Esophagus squamous epithelium (tissue), 5 donors: Measurements from ENCODE around the gene C1QTNF8. TPM values are rescaled to one million over a fixed set of nuclear protein-coding genes. Genes with fewer than 3 reads are reported as not detected.

Experiments
- DNase-seq: peaks from one replicate; lab custom pipeline; 2025; lab: John Stamatoyannopoulos, UW
- H3K27ac ChIP-seq, 4 donors: fragments of 200-600 bp; sonication (generic); one replicate each; pipeline ENCODE4 v1.5.1; 2016 to 2019; ENCODE audit warnings: mild to moderate bottlenecking in 1 of 4
- H3K27me3 ChIP-seq, 4 donors: fragments of 200-600 bp; sonication (generic); 1 replicate in 3 of 4; 2 replicates in 1 of 4; pipeline versions ENCODE4 v1.5.1 to v1.6.0; 2017 to 2021; ENCODE audit warnings: antibody characterized with exemption in 1 of 4
- H3K36me3 ChIP-seq, 3 donors: fragments of 200-600 bp; sonication (generic); one replicate each; pipeline ENCODE4 v1.5.1; 2016 to 2019
- H3K4me1 ChIP-seq, 3 donors: fragments of 200-600 bp; sonication (generic); one replicate each; pipeline ENCODE4 v1.5.1; 2017 to 2019
- H3K4me3 ChIP-seq, 4 donors: fragments of 200-600 bp; sonication (generic); 1 replicate in 3 of 4; 2 replicates in 1 of 4; pipeline ENCODE4 v1.5.1; 2016 to 2019; ENCODE audit warnings: mild to moderate bottlenecking in 2 of 4, moderate library complexity in 1 of 4
- H3K9me3 ChIP-seq, 3 donors: fragments of 200-600 bp; sonication (generic); one replicate each; pipeline ENCODE4 v1.5.1; 2016 to 2019
- POLR2A ChIP-seq, 4 donors: fragments of 450-650 bp; IDR thresholded peaks; one replicate each; pipeline ENCODE4 v1.6.1; 2017; ENCODE audit warnings: antibody characterized with exemption in 4 of 4, mild to moderate bottlenecking in 4 of 4, moderate library complexity in 3 of 4
- WGBS, 2 donors: methylation state at CpG; one replicate each; pipeline ENCODE4 v1.1.5; 2018; 5-methylcytosine and 5-hydroxymethylcytosine counted together
- intact Hi-C: fragments of 100-400 bp; cut with DNase I; formaldehyde crosslinking; loops from one replicate; pipeline ENCODE4 v1.15.0; 2022
- total RNA-seq, 4 donors: library from RNA; depleted of rRNA; stranded (reverse); fragments of >200 nt; gene quantifications; one replicate each; pipeline ENCODE4 v1.1.0, GENCODE V29; 2016
- TF ChIP-seq, protein P1 (sequence below), 6 experiments: fragments of 450-650 bp in 4 of 6; fragments of 200-600 bp in 2 of 6; sonication (generic) in 2 of 6; IDR thresholded peaks; one replicate each; pipeline ENCODE4 v1.5.1; 2016 to 2019; ENCODE audit warnings: antibody characterized with exemption in 6 of 6, mild to moderate bottlenecking in 4 of 6, moderate library complexity in 4 of 6
- donor health status: DM: yes; HTN: yes; CAD: no.

C1QTNF8 gene
- total RNA-seq, 4 donors from 2014 or later, result not detected

DNA sequence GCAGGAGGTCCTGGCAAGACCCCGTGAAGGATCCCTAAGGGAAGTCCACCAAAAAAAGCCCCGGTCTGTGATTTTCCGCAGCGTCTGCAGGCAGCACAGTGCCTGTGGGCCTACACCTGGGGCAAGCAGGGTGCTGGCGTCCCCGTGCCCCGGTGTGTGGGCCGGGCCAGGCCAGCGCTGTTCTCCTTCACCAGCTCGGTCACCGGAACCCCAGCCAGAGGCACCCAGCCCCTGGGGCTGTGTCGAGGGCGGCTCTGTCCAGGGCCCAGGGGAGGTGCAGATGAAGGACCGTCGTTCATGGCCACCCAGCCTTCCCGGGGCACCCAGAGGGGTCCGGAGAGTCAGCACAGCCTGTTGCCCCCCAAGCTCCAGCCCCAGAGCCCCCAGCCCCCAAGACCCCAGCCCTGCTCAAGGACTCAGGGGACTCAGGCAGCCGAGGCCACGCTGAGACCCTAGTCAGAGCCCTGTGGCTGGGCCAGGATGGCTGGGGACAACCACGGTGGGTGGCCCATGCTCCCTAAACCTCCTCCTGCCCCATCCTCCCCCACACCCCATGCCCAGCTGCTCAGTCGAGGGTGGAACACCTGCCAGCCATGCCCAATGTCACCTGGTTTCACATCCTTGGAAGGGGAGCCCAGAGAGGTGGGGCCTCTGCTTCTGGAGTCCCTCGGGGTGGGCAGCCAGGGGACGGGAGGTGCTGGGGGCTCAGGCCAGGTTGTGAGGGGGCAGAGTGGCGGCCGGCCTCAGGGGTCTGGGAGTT lies 5.7 kb upstream of the C1QTNF8 start:
- Histone ChIP-seq H3K4me1 (peaks cover 0 to 11% (median 4%) of the 10 kb centered on the region in 3 donors), H3K36me3 (no peaks in the 10 kb centered on the region), H3K27ac (no peak overlapping the region), H3K9me3 (no peaks in the 10 kb centered on the region), H3K27me3 (peaks cover 5 to 100% (median 11%) of the 10 kb centered on the region in 4 donors), H3K4me3 (no peak overlapping the region)
- intact Hi-C loops, result no loop called here
- no peak for DNase-seq
- WGBS, 2 donors, result 20% methylated on average over 1 of the region's 25 CpGs; no CpG with 5 or more reads in 1 of the 2 donors
- TF ChIP-seq, protein P1, sequence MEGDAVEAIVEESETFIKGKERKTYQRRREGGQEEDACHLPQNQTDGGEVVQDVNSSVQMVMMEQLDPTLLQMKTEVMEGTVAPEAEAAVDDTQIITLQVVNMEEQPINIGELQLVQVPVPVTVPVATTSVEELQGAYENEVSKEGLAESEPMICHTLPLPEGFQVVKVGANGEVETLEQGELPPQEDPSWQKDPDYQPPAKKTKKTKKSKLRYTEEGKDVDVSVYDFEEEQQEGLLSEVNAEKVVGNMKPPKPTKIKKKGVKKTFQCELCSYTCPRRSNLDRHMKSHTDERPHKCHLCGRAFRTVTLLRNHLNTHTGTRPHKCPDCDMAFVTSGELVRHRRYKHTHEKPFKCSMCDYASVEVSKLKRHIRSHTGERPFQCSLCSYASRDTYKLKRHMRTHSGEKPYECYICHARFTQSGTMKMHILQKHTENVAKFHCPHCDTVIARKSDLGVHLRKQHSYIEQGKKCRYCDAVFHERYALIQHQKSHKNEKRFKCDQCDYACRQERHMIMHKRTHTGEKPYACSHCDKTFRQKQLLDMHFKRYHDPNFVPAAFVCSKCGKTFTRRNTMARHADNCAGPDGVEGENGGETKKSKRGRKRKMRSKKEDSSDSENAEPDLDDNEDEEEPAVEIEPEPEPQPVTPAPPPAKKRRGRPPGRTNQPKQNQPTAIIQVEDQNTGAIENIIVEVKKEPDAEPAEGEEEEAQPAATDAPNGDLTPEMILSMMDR (IDR thresholded peaks at IDR 0.05), result no peak
- TF ChIP-seq POLR2A (IDR thresholded peaks at IDR 0.05), result no peak

- intact Hi-C loops, result no loop called here
- no peak for DNase-seq
- H3K27me3 ChIP-seq, result peaks cover 5 to 100% (median 11%) of the 10 kb centered on the region in 4 donors
- no peaks in the 10 kb centered on the region for H3K36me3 ChIP-seq
- H3K9me3 ChIP-seq, result no peaks in the 10 kb centered on the region
- peaks cover 0 to 9% (median 4%) of the 10 kb centered on the region in 3 donors for H3K4me1 ChIP-seq
- WGBS, 2 donors, result 33% methylated on average over 3 of the region's 25 CpGs; no CpG with 5 or more reads in 1 of the 2 donors
- H3K27ac ChIP-seq, result no peak overlapping the region
- H3K4me3 ChIP-seq, result no peak overlapping the region
- TF ChIP-seq, protein P1 (IDR thresholded peaks at IDR 0.05), result no peak
These were observed 5.1 kb upstream of the C1QTNF8 start for GRCh38 chr16:1101133-1101532.

DNA sequence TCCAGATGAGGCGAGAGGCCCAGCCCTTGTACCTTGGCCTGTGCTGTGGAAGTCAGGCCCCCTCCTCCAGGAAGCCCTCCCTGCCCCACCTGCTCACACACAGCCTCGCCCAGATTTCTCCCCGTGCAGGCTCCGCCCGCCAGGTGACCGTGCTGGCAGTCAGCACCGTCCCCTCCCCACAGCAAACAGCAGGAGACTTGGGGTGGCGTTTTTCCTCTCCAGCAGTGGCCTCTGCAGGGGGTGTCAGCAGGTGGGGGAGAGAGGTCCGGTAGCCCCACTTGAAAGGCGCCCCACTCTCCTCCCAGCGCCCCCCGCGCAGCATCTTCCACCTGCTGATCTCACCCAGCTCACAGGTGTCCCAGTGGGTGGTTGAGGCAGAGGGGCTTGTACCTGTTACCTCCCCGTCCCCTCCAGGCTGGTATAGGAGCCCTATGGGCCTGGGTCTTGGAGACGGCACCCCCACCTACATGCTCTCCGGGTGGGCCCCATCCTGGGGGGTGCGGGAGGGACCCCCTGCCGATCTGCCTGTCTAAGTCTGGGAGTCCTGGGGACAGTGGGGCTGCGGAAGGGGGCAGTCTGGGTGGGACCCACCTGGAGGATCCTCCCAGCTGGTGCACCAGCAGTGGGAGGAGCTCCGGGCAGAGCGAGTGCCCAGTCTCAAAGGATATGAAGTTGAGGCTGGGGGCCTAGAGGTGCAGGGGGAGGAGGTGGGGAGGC lies 4.2 kb upstream of the C1QTNF8 start:
- no peak for TF ChIP-seq POLR2A (IDR thresholded peaks at IDR 0.05)
- TF ChIP-seq, protein P1 (IDR thresholded peaks at IDR 0.05), result no peak
- H3K36me3 ChIP-seq, result no peaks in the 10 kb centered on the region
- intact Hi-C loops, result no loop called here
- 20% methylated on average over 1 of the region's 21 CpGs; no CpG with 5 or more reads in 1 of the 2 donors for WGBS, 2 donors
- H3K27ac ChIP-seq, result no peak overlapping the region
- H3K4me3 ChIP-seq, result no peak overlapping the region
- no peak for DNase-seq
- peaks cover 3 to 100% (median 10%) of the 10 kb centered on the region in 4 donors for H3K27me3 ChIP-seq
- H3K9me3 ChIP-seq, result no peaks in the 10 kb centered on the region
- peaks cover 0 to 7% (median 4%) of the 10 kb centered on the region in 3 donors for H3K4me1 ChIP-seq

- Histone ChIP-seq H3K27me3 (peaks cover 3 to 100% (median 10%) of the 10 kb centered on the region in 4 donors), H3K4me1 (peaks cover 0 to 7% (median 4%) of the 10 kb centered on the region in 3 donors), H3K4me3 (no peak overlapping the region), H3K36me3 (no peaks in the 10 kb centered on the region), H3K9me3 (no peaks in the 10 kb centered on the region), H3K27ac (no peak overlapping the region)
- WGBS, 2 donors, result 20 to 39% methylated on average over 2 to 7 of the region's 35 CpGs
- intact Hi-C loops, result no loop called here
- TF ChIP-seq, protein P1 (IDR thresholded peaks at IDR 0.05), result no peak
- no peak for TF ChIP-seq POLR2A (IDR thresholded peaks at IDR 0.05)
- DNase-seq, result no peak
These were observed 3.4 kb upstream of the C1QTNF8 start for GRCh38 chr16:1099189-1100083.
